GM19043 (cell line): Measurements from ENCODE around the gene CNTNAP2.

Experiments
- ATAC-seq: cut with Tn5 transposase; IDR thresholded peaks from one replicate; pipeline ENCODE4 v1.9.1; 2021; ENCODE audit warnings: low read depth; ENCODE audit not compliant: unreplicated experiment

Gene CNTNAP2

GRCh38 chr7:147858421-147858820 is 1741.8 kb downstream of the CNTNAP2 start:
- ATAC-seq, result no peak

GRCh38 chr7:147859033-147859432 is 1742.4 kb downstream of the CNTNAP2 start:
- ATAC-seq, result no peak

- ATAC-seq, result no peak
These were observed 1742.9 kb downstream of the CNTNAP2 start for GRCh38 chr7:147859486-147859885.

GRCh38 chr7:147861058-147861716 is 1744.6 kb downstream of the CNTNAP2 start:
- no peak for ATAC-seq

- ATAC-seq, result no peak
These were observed 1745.3 kb downstream of the CNTNAP2 start for GRCh38 chr7:147861945-147862344.

- ATAC-seq, result no peak
These were observed 1752.9 kb downstream of the CNTNAP2 start for GRCh38 chr7:147869456-147869855.

- no peak for ATAC-seq
These were observed 1762.5 kb downstream of the CNTNAP2 start for GRCh38 chr7:147878912-147879661.

GRCh38 chr7:147885869-147886268 is 1769.3 kb downstream of the CNTNAP2 start:
- no peak for ATAC-seq

GRCh38 chr7:147894271-147894670 is 1777.7 kb downstream of the CNTNAP2 start:
- no peak for ATAC-seq

GRCh38 chr7:147896121-147896520 is 1779.5 kb downstream of the CNTNAP2 start:
- no peak for ATAC-seq

- ATAC-seq, result no peak
These were observed 1787.1 kb downstream of the CNTNAP2 start for GRCh38 chr7:147903536-147904218.

- no peak for ATAC-seq
These were observed 1787.6 kb downstream of the CNTNAP2 start for GRCh38 chr7:147904219-147904576.

- ATAC-seq, result no peak
These were observed 1793.0 kb downstream of the CNTNAP2 start for GRCh38 chr7:147909431-147910148.

GRCh38 chr7:147911201-147911601 is 1794.6 kb downstream of the CNTNAP2 start:
- no peak for ATAC-seq

GRCh38 chr7:147912291-147912690 is 1795.7 kb downstream of the CNTNAP2 start:
- no peak for ATAC-seq

GRCh38 chr7:147912946-147913638 is 1796.5 kb downstream of the CNTNAP2 start:
- ATAC-seq, result no peak

- ATAC-seq, result no peak
These were observed 1799.2 kb downstream of the CNTNAP2 start for GRCh38 chr7:147915781-147916180.

GRCh38 chr7:147916573-147916972 is 1800.0 kb downstream of the CNTNAP2 start:
- ATAC-seq, result no peak

- ATAC-seq, result no peak
These were observed 1807.2 kb downstream of the CNTNAP2 start for GRCh38 chr7:147923841-147924240.

- no peak for ATAC-seq
These were observed 1820.8 kb downstream of the CNTNAP2 start for GRCh38 chr7:147937428-147937827.
